HG03571 (cell line): ENCODE results near the gene URB1.
"Not testable (repeated sequence)": the region's sequence is repeated elsewhere in the genome, so short reads cannot be mapped to it uniquely, and the experiment has no call there.

Source experiments
- ATAC-seq: cut with Tn5 transposase; IDR thresholded peaks from one replicate; pipeline ENCODE4 v1.9.1; 2021; ENCODE audit not compliant: unreplicated experiment

URB1 gene

GRCh38 chr21:32377991-32378390 is 14.8 kb downstream of the URB1 start:
- no peak for ATAC-seq

- ATAC-seq = no peak
These were observed 15.3 kb downstream of the URB1 start for GRCh38 chr21:32377506-32377905.

GRCh38 chr21:32372755-32373154 is 20.1 kb downstream of the URB1 start:
- no peak for ATAC-seq

DNA sequence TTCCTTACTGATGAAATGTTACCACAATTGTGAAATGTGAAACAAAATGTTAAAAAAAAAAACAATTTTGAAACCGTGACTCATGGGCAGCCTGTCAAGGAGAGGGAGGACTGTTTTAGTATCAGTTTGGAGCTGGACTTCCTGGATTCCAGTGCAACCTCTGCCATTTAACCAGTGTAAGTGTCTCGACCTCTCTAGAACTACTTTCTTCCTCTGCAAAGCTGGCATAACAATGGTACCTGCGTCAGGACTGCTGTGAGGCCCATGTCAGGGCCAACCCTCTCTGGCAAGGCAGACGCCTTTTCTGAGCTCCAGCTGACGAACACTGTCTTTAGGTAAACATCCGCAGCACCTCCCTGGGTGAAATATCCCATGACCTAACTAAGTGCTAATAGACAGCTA is 20.9 kb downstream of the URB1 start:
- ATAC-seq = no peak

GRCh38 chr21:32370998-32371766 is 21.6 kb downstream of the URB1 start:
- ATAC-seq = no peak

GRCh38 chr21:32368961-32369360 is 23.9 kb downstream of the URB1 start:
- not testable (repeated sequence) for ATAC-seq

GRCh38 chr21:32368386-32368785 is 24.4 kb downstream of the URB1 start:
- ATAC-seq = no peak

DNA sequence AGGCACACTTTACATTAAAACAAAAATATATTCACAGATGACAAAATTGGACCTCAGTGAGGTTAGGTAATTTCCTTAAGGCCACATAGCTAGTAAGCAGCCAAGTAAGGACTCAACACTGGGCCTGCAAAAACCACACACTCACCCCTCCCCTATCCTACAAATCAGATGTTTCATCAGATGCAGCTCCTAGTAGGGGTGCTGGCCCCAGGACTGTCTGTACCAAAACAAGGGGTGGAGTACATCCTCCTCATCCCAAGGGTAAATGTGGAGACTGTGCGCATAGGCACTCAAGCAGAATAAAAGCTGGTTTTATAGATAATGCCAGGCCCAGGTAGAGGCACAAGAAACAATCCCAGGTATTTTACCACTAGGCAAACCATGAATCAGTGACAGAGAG is 25.7 kb downstream of the URB1 start:
- ATAC-seq = no peak

DNA sequence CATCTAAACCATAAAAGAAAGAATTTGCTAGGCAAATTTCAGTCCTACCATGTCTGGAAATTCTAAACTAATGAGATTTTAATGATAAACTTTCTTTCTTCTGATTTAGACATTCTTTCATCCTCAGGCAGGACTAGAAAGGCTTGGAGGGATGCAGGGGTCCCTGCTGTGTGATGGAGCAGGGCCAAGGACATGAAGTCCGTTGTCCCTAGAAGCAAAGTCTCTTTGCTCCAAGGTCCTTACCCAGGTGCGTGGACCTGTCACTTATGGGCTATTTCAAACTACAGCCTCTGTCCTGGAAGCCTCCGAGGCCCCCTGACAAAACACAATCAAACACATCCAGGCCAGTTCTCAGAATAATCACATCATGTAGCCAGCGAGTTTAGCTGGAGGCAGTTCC is 26.6 kb downstream of the URB1 start:
- no peak for ATAC-seq

GRCh38 chr21:32364796-32365195 is 28.0 kb downstream of the URB1 start:
- no peak for ATAC-seq

GRCh38 chr21:32364387-32364786 is 28.4 kb downstream of the URB1 start:
- no peak for ATAC-seq

- no peak for ATAC-seq
These were observed 32.3 kb downstream of the URB1 start for GRCh38 chr21:32360401-32360975.

- ATAC-seq = no peak
These were observed 33.0 kb downstream of the URB1 start for GRCh38 chr21:32359719-32360260.

- ATAC-seq = no peak
These were observed 35.9 kb downstream of the URB1 start for GRCh38 chr21:32356874-32357395.

- no peak for ATAC-seq
These were observed 39.7 kb downstream of the URB1 start for GRCh38 chr21:32353002-32353711.

- ATAC-seq = no peak
These were observed 40.3 kb downstream of the URB1 start for GRCh38 chr21:32352526-32352925.

DNA sequence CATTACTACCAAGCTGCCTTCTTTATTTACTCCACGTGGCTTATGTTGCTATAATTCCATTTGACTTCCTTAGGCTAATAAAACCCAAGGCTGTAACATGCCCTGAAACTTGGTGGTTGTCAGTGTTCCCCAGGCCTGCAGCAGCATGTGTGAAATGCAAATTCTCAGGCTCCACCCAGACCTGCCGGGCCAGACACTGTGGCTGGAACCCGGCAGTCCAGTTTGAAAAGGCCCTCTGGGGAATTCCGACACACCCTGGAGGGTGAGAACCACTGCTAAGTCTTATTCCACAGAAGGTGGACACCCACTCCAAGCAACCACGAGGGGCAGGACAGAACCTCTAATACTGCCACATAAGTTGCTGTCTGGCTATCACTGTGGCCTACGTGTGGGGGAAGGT is 41.4 kb downstream of the URB1 start:
- ATAC-seq = no peak

GRCh38 chr21:32350981-32351380 is 41.8 kb downstream of the URB1 start:
- ATAC-seq = no peak

- ATAC-seq = no peak
These were observed 42.4 kb downstream of the URB1 start for GRCh38 chr21:32350211-32350980.

- ATAC-seq = no peak
These were observed 43.4 kb downstream of the URB1 start for GRCh38 chr21:32349333-32349944.
